Activated naive CD4-positive, alpha-beta T cell treated with anti-CD3 and anti-CD28 coated beads for 36 hours (primary cell): Measurements from ENCODE around the gene CYP17A1. TPM values are rescaled to one million over a fixed set of nuclear protein-coding genes. Genes with fewer than 3 reads are reported as not detected.

Source experiments
- CTCF ChIA-PET: fragments of 350-600 bp; sonication (Branson Sonifier 250); formaldehyde crosslinking; loops from one replicate; lab custom pipeline; 2021; ENCODE audit warnings: antibody characterized with exemption; lab: Charles Lee
- DNase-seq: peaks from one replicate; pipeline ENCODE4 v3.0.0-alpha.2; 2020
- H3K27ac Mint-ChIP-seq: one replicate; pipeline ENCODE4 v1.8.0; 2021; ENCODE audit warnings: mild to moderate bottlenecking, mixed read lengths
- H3K27me3 Mint-ChIP-seq: one replicate; pipeline ENCODE4 v1.8.0; 2021; ENCODE audit warnings: low read depth, mixed read lengths
- H3K36me3 Mint-ChIP-seq: one replicate; pipeline ENCODE4 v1.8.0; 2021; ENCODE audit warnings: low read depth, mixed read lengths
- H3K4me1 Mint-ChIP-seq: one replicate; pipeline ENCODE4 v1.8.0; 2021; ENCODE audit warnings: low read depth, mixed read lengths
- H3K4me3 Mint-ChIP-seq: one replicate; pipeline ENCODE4 v1.8.0; 2021; ENCODE audit warnings: mild to moderate bottlenecking, moderate library complexity, mixed read lengths
- H3K9me3 Mint-ChIP-seq: one replicate; pipeline ENCODE4 v1.8.0; 2021; ENCODE audit warnings: mixed read lengths
- intact Hi-C: fragments of 100-400 bp; cut with micrococcal nuclease; formaldehyde crosslinking; loops from one replicate; pipeline ENCODE4 v1.15.1; 2023
- total RNA-seq, 2 experiments: library from RNA; stranded (reverse); gene quantifications; one replicate each; pipeline ENCODE4 v1.2.3, GENCODE V29; 2021

Gene CYP17A1
- total RNA-seq, 2 experiments from 2014 or later = not detected

- CTCF ChIA-PET = no interaction called here
- no peaks in the 10 kb centered on the region for H3K27me3 Mint-ChIP-seq
- H3K4me3 Mint-ChIP-seq = no peak overlapping the region
- peaks cover 14% of the 10 kb centered on the region for H3K36me3 Mint-ChIP-seq
- peaks cover 46% of the 10 kb centered on the region for H3K4me1 Mint-ChIP-seq
- no peak for DNase-seq
- no peaks in the 10 kb centered on the region for H3K9me3 Mint-ChIP-seq
- intact Hi-C loops = no loop called here
- peak overlapping the region; percentile 26 for H3K27ac Mint-ChIP-seq
Measured at GRCh38 chr10:102800611-102801335, 36.4 kb downstream of the CYP17A1 start.

DNA sequence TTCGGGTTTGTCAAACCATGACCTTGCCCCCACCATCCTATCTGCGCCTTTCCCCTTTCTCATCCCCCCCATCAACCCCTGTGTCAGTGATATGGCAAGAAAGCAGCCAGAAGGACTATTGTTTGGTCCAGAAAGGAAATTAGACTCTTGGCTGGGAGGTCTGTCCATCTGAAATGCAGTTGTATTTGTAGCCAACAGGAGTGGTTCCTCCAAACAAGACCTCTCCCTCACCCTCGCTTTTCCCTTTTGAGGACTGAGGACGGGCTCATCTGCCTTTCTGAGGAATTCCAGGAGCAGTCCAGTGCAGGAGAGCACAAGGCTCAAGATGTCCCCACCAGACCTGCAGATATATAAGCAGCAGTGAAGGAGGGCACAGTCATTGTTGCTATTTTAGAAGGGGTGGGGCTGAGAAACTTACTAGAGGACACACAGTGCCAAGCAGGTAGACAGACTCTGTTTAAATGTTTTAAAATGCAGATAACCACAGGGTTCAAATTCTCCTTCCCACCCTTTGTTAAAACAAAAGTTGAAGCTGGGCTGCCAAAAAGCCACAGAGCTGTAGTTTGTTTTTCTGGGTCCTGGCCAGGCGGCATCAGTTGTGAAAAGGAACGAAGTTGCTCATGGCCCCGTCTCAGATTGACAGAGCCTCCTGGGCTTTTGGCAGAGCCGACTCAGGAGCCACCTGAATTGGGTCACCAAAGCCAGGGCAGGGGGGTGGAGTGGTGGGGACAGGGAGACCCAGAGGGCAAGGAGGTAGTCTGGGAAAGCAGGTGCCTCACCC lies 37.3 kb downstream of the CYP17A1 start:
- CTCF ChIA-PET = no interaction called here
- H3K27ac Mint-ChIP-seq = peak overlapping the region; percentile 17
- H3K9me3 Mint-ChIP-seq = no peaks in the 10 kb centered on the region
- no peaks in the 10 kb centered on the region for H3K27me3 Mint-ChIP-seq
- no peak for DNase-seq
- H3K4me1 Mint-ChIP-seq = peaks cover 53% of the 10 kb centered on the region
- H3K36me3 Mint-ChIP-seq = peaks cover 14% of the 10 kb centered on the region
- H3K4me3 Mint-ChIP-seq = no peak overlapping the region
- intact Hi-C loops = no loop called here

- H3K4me3 Mint-ChIP-seq = no peak overlapping the region
- H3K4me1 Mint-ChIP-seq = peaks cover 41% of the 10 kb centered on the region
- DNase-seq = peak; percentile 79
- H3K9me3 Mint-ChIP-seq = no peaks in the 10 kb centered on the region
- H3K36me3 Mint-ChIP-seq = peaks cover 2% of the 10 kb centered on the region
- no peaks in the 10 kb centered on the region for H3K27me3 Mint-ChIP-seq
- CTCF ChIA-PET = no interaction called here
- intact Hi-C loops = no loop called here
- peak overlapping the region; percentile 66 for H3K27ac Mint-ChIP-seq
Measured at GRCh38 chr10:102796407-102797176, 40.6 kb downstream of the CYP17A1 start.

- peak overlapping the region; percentile 66 for H3K27ac Mint-ChIP-seq
- peaks cover 2% of the 10 kb centered on the region for H3K36me3 Mint-ChIP-seq
- no peak for DNase-seq
- peaks cover 37% of the 10 kb centered on the region for H3K4me1 Mint-ChIP-seq
- no peak overlapping the region for H3K4me3 Mint-ChIP-seq
- intact Hi-C loops = no loop called here
- CTCF ChIA-PET = no interaction called here
- H3K27me3 Mint-ChIP-seq = no peaks in the 10 kb centered on the region
- H3K9me3 Mint-ChIP-seq = no peaks in the 10 kb centered on the region
Measured at GRCh38 chr10:102795453-102796406, 41.5 kb downstream of the CYP17A1 start.

DNA sequence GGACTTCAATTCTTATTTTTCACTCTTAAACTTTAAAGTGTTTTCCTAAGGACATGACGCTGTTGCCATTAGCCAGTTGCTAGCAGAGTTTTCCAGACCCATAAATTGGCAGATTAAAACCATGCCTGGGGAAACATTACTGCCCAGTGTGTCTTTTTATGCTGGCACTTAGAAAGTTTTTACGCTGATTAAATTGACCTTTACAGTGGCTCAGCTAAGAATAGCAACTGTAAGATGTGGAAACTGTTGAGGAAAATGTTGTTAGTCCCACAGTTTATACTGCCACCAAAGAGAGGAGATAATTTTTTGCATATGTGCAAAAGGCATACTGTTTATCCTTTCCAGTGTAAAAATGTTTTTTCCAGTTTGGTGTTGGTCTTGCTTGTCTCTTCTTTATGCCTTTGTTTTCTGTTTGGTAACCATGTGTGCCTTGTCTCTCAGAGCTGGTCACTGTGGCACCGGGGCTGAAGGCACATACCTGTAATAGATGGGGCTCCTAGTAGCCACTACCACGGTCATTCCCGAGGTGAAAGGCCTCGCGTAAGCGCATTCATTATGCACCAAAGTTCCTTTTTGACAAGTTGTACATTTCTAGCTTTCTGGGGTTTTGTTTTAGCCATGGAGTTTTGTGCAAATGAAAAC lies 45.3 kb downstream of the CYP17A1 start:
- no peaks in the 10 kb centered on the region for H3K27me3 Mint-ChIP-seq
- H3K27ac Mint-ChIP-seq = no peak overlapping the region
- CTCF ChIA-PET = interaction anchor here (0.8 kb wide), 1 partner anchor 40 kb away, joined by 3 read pairs; no protein-coding TSS in a partner anchor
- no peaks in the 10 kb centered on the region for H3K9me3 Mint-ChIP-seq
- no peak for DNase-seq
- peaks cover 37% of the 10 kb centered on the region for H3K4me1 Mint-ChIP-seq
- no peak overlapping the region for H3K4me3 Mint-ChIP-seq
- intact Hi-C loops = no loop called here
- H3K36me3 Mint-ChIP-seq = peaks cover 8% of the 10 kb centered on the region

- Mint-ChIP-seq H3K27ac (no peak overlapping the region), H3K36me3 (peaks cover 8% of the 10 kb centered on the region), H3K4me3 (no peak overlapping the region), H3K27me3 (no peaks in the 10 kb centered on the region), H3K9me3 (no peaks in the 10 kb centered on the region), H3K4me1 (peaks cover 26% of the 10 kb centered on the region)
- intact Hi-C loops = no loop called here
- DNase-seq = no peak
- CTCF ChIA-PET = interaction anchor here (0.6 to 0.7 kb wide), 2 partner anchors 33 to 508 kb away, joined by 3 read pairs; no protein-coding TSS in a partner anchor
Measured at GRCh38 chr10:102785818-102786217, 51.4 kb downstream of the CYP17A1 start.

DNA sequence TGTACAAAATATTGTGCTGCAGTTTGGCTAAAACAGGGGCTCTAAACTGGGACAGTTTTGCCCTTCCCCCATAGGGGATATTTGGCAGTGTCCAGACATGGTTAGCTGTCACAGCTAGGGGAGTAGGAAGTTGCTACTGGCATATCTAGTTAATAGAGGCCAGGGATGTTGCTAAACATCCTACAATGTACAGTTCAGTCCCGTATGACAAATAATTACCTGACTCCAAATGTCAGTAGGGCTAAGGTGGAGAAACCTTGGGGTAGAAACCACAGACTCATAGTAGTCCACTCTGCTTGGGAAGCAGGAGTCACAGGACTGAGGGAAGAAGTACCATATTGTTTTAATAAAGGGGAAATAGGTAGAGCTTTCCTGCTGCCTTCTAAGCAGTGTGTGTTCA lies 53.6 kb downstream of the CYP17A1 start:
- H3K9me3 Mint-ChIP-seq = no peaks in the 10 kb centered on the region
- no peak overlapping the region for H3K27ac Mint-ChIP-seq
- no peak for DNase-seq
- peaks cover 34% of the 10 kb centered on the region for H3K4me1 Mint-ChIP-seq
- no peaks in the 10 kb centered on the region for H3K27me3 Mint-ChIP-seq
- intact Hi-C loops = no loop called here
- H3K4me3 Mint-ChIP-seq = no peak overlapping the region
- peaks cover 3% of the 10 kb centered on the region for H3K36me3 Mint-ChIP-seq
- CTCF ChIA-PET = no interaction called here

GRCh38 chr10:102782673-102783551 lies 54.3 kb downstream of the CYP17A1 start:
- Mint-ChIP-seq H3K27ac (no peak overlapping the region), H3K9me3 (no peaks in the 10 kb centered on the region), H3K36me3 (no peaks in the 10 kb centered on the region), H3K4me3 (no peak overlapping the region), H3K4me1 (peaks cover 39% of the 10 kb centered on the region), H3K27me3 (no peaks in the 10 kb centered on the region)
- no peak for DNase-seq
- intact Hi-C loops = no loop called here
- CTCF ChIA-PET = interaction anchor here (1.1 kb wide), 1 partner anchor 30 kb away, joined by 3 read pairs; no protein-coding TSS in a partner anchor

GRCh38 chr10:102781921-102782557 lies 55.2 kb downstream of the CYP17A1 start:
- CTCF ChIA-PET = interaction anchor here (1.1 kb wide), 1 partner anchor 29 kb away, joined by 3 read pairs; no protein-coding TSS in a partner anchor
- H3K36me3 Mint-ChIP-seq = no peaks in the 10 kb centered on the region
- H3K4me1 Mint-ChIP-seq = peaks cover 44% of the 10 kb centered on the region
- no peak overlapping the region for H3K27ac Mint-ChIP-seq
- DNase-seq = no peak
- H3K4me3 Mint-ChIP-seq = no peak overlapping the region
- H3K9me3 Mint-ChIP-seq = no peaks in the 10 kb centered on the region
- H3K27me3 Mint-ChIP-seq = no peaks in the 10 kb centered on the region
- intact Hi-C loops = no loop called here
